Mucosa of gallbladder (tissue), 1 donor: Measurements from ENCODE around the gene GATD1. TPM values are rescaled to one million over a fixed set of nuclear protein-coding genes. Genes with fewer than 3 reads are reported as not detected.

Source experiments
- DNase-seq: peaks from one replicate; pipeline ENCODE4 v3.0.0-alpha.2; 2020; ENCODE audit warnings: low spot score
- total RNA-seq: library from RNA; stranded (reverse); gene quantifications from one replicate; pipeline ENCODE4 v1.2.1, GENCODE V29; 2021
- donor health status: DM: no; HTN: no; CAD: no.

Gene GATD1
- total RNA-seq, 1 donor from 2014 or later: 85.9 TPM

DNA sequence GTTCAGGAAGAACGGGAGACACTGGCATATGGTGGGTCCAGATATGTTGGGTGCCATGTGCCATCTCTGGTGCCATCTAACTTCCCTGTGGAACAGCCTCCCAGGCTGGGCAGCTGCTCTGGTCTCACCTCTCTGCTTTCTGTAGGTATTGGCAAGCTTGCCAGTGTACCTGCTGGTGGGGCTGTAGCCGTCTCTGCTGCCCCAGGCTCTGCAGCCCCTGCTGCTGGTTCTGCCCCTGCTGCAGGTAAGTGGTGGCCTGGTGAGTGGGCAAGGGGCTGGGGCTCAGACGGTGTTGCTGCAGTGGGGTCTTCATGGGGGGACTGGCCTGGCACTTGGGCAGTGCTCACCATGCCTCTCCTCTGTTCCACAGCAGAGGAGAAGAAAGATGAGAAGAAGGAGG is 35.1 kb upstream of the GATD1 start:
- DNase-seq: no peak

DNA sequence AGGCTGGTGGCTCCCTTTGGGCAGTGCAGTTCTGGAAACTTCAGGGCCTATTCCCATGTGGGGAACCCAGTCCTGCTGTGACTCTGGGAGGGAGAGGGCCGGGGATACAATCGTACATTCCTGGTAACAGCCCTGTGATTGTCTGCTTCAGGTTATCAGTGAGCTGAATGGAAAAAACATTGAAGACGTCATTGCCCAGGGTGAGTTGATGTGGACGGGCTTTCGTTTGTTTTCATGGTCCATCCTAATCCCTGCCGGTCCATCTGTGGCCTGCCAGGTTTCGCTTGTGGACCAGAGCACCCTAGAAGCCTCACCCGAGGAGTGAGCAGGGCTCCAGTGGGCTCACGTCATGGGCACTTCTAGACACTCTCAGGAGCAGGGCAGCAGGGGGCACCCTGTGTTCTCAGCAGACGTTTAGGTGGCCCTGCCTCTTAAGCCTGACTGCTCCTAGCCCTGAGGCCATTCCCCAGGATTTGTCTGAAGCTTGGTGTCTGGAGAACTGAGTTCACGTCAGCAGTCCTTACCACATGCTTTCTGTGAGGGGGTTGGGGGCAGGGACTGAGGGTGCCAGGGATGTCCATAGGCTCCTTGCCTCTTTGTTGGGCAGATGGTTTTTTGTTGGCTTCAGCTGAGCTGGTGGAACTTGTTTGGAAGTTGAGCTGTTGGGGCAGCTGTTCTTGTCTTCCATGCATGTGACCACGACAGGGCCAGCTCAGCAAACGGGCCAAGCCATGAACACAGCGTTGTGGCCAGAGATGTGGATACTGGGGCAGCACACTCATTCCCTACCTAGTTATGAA is 34.4 kb upstream of the GATD1 start:
- DNase-seq: no peak

DNA sequence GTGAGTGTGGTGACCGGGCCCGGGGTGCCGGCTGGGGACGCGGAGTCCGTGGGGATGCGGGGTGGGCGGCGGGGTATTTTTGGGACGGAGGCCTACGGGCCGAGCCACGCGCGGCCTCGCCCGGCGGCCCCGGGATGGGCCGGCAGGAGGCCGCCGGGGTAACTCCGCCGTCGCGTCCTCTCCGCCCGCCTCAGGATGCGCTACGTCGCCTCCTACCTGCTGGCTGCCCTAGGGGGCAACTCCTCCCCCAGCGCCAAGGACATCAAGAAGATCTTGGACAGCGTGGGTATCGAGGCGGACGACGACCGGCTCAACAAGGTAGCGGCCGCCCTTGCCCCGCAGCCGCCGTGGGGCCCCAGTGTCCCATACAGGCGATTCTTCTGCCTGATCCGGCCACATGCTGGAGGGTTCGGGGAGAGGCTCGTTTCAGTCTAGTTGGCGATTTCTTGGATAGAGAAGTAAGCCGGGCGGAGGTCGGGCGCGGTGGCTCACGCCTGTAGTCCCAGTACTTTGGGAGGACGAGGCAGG is 32.8 kb upstream of the GATD1 start:
- DNase-seq: no peak

DNA sequence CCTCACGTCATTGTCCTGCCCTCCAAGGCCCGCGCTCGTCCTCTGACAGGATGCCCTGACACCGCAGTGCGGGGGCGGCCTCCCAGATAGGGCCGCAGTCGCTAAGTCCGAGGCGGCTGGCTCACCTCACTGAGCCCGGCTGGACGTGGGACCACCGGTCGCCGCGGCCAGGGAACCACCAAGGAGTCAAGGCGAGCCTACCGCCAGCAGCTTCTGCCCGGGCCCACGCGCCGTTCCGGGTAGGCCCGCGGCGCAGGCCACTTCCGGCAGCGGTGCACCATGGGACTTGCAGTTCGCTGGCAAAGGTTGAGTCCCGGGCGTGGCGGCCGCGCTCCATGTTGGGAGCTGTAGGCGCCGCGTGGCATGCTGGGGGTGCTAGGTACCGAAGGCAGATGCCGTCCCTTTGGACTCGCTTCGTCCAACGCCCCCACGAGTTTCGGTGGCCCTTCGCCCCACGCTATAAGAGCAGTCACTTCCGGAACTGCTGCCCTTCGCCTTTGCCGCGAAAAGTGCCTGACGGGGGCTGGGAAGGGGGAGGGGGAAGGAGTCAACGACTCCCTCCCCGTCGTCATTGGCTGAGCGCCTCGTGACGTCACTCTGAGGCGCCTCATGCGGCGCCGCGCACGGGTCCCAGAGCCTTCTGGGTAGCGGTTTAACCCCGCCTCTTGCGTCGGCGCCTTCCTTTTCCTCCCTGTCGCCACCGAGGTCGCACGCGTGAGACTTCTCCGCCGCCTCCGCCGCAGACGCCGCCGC is 32.2 kb upstream of the GATD1 start, which contains the start of gene RPLP2:
RPLP2 (plus strand) TSS at position 681 of the 753 bp plus-strand sequence. CDS start 268 bp downstream, outside the sequence.
- DNase-seq: peak; percentile 97

DNA sequence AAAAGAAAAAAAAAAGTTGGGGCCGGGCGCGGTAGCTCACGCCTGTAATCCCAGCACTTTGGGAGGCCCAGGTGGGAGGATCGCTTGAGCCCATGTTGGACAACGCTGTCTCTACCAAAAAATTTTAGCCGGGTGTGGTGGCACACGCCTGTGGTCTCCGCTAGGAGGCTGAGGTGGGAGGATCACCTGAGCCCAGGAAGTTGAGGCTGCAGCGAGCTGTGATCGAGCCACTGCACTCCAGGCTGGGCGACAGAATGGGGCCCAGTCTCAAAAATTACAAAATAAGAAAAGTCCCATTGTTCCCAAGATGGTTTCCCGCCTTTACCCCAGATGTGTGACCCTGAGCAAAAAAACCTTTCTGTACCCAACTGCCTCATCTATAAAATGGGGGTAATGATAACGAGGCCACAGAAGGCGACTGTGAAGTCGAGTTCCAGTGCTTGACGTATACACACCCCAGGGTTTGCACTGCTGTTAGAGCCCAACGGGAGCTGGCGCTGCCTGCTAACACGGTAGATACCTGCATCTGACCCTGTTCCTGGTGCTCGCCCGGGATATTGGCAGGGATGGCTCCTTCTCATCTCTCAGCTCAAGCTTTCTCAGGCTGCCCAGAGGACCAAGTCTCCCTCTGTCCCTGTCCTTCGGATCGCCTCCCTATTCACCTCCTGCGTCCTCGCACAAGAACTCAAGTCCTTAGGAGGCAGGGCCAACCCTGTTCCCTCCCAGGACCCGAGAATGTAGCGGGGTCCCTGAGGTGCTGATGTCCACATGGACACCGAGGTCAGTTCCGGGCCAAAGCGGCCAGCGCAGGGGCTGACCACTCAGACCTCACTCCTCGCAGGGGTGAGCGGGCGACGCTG is 31.4 kb upstream of the GATD1 start:
- DNase-seq: no peak

DNA sequence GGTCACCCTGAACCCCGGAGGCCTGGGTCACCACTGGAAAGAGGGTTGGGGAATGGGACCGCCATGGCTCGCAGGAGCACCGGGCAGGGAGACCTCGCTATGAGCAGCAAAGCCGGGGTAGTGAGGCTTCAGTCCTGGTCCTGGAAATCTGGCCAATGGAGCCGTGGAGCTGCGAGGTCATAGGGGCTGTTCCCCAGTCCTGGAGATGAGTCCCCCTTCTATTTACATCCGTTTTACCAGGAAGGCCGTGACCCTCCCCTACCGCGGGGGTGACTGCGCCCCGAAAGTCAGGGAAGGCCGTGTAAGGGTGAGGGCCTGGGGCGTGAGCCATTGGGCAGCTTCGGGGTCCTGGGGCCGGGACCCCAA is 27.3 kb upstream of the GATD1 start:
- no peak for DNase-seq

DNA sequence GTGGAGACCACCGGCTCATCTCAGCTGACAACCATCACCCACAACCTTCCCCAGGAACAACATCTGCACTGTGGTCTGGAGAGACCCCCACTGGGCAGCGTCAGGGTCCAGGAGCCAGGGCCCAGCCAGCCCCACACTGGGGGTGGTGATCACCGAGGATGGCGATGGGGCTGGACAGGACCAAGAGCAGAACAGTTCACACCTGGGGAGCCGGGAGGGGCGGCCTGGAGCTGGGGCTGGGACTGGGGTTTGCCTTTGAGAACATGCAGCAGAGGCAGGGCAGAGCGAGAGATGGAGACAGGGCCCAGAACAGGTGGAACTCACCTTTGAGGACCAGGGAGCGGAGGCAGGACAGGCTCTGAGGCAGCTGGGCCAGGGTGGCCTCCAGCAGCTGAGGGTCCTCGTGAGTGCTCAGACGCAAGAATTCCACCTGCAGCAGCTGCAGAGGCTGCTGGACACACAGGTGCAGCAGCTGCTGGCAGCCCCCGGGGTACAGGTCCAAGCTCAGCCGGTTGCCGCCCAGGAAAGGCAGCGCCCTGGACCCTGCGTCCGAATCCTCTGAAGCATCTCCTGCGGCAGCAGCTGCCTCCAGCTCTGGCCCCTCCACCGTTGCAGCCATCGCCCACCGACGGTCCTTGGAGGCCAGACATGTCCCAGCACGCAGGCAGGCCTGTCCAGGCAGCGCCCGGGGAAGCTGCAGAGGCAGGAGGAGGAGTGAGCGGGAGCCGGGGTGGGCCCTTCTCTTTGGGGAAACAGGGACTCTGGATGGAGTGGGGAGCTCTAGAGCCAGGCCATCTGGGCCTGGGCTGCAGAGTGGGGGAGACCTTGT is 26.7 kb upstream of the GATD1 start:
- no peak for DNase-seq

DNA sequence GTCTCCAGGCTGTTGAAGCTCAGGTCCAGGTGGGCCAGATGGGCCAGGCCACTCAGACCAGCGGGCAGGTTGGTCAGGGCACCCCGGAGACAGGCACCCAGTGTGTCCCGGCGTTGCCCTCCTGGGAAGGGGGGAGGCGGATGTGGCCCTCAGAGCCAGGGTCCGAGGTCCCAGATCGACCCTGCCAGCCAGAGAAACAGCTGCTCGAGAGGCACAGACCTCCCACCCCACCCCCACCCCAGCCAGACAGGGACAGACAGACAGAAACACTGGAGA is 26.1 kb upstream of the GATD1 start:
- no peak for DNase-seq

DNA sequence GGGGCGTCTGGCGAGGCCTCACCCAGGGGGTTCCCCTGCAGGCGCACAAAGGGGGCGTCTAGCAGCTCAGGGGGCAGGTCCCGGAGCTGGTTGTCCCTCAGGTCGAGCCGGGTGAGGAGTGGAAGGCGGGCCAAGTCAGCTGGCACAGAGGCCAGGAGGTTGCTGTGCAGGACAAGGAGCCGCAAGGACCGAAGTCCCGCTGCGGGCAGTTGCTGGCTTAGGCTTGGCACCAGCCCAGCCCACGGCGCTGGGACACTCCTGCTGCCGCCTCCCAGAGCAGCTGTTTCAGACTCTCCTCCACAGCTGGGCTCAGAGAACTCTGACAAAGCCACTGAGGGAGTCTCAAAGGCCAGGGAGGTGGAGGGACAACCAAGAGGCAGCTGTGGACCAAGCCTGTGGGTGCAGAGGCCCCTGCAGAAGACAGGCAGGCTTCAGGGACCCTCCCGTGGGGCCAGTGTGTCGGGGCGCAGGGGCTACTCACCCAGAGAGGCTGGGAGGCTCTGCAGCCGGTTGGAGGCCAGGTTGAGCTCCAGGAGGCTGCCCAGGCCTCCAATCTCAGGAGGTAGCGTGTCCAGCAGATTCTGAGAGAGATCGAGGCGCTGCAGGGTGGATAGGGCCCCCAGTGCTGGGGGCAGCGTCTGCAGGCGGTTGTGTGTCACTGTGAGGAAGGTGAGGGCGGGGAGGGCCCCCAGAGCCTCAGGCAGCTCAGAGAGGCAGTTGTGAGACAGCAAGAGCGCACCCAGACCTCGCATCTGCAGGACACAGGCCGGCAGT is 25.6 kb upstream of the GATD1 start:
- DNase-seq: no peak

DNA sequence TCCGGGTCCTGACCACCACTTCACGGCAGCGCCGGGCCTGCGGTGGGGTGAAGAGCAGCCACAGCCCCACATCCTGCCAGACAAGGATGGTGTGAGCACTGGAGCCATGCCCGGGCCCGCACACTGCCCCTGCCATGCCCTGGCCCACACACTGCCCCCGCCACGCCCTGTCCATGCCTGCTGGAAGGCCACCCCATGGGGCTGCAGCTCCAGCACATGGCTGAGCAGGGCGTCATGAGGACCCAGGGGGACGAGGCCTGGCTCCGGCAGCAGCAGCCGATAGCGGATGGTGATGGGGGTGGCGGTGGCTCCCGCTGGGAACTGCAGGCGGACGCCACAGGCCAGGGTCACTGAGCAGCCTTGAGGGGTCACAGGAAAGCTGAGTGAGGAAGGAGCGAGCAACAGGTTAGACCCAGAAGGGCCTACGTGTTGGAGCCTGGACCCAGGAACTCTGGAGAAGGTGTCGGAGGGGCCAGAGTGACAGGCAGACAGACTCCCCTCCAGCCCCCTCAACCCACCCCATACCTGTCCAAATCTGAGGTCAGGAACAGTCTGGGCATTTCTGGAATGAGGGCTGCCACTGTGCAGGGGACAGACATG is 24.8 kb upstream of the GATD1 start:
- no peak for DNase-seq

DNA sequence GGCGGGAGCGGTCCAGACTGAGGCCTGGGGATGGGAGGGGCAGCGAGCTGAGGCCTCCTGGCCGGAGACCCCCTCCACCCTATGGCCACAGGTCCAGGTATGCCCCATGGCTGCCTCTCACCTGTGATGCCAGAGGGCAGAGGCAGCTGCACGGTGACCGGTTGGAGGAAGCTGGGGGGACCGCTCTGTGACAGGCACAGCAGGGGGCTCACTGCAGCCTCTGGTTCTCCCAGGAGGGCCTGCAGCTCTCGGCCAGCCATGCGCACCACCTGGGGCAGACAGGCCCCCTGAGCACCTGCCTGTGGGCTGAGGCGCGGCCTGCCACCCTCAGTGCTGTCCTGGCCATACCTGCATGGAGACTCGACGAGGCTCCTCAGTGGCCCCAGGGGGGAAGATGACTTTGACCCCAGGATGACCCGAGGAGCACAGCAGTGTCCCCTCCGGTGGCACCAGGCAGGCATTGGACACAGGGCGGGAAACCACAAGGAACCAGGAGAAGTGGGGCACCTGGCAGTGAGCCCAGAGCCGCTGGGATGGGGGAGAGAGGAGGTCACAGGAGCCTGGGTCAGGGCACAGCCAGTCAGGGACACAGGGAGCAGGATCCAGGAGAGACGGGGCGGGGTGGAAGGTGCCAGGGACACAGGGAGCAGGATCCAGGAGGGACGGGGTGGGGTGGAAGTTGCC is 24.0 kb upstream of the GATD1 start:
- no peak for DNase-seq

DNA sequence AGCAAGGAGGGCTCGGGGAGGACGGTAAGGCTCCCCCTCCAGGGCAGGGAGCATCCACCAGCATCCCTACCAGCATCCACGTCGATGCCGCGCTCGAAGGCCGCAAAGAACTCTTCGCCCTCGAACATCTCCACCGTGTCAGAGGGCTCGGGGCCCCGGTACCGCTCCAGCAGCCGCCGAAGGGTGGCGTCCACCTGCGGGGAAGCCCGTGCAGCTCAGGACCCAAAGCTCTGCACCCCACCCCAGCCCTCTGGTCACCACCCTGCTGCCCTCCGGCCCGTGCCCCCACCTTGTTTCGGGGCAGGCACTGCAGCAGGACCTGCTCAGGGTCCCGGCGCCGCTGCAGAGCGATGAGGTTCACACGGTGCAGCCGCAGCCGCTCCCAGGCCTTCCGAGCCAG is 23.2 kb upstream of the GATD1 start:
- DNase-seq: no peak

DNA sequence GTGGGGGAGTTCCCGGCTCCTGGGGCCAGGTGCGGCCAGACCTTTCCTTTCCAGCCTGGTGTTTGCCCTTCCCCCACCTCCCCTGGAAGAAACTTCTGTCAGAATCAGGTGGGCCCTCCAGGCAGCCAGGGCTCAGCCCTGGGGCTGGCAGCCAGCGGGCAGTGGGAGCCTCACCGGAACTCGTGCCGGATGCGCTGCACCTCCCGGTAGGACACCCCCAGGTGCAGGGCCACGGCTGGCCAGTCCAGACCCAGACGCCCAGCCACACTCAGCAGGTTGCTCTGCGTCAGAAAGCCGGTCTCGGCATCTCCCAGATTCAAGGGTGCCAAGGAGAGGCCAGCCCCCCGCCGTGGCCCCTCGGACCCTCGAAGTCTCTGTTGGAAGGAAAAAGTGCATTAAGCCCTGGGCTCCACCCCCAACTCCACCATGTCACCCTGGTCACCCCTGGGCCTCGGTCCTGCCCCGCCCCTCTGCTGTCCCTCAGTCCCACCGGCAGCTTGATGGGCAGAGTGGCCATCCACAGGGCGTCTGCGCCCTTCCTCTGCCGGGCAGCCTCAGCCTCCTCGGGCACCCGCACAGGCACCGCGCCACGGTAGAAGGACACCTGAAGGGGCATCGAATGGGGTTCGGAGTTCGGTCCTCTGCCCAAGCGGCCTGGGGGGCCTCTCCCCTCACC is 22.5 kb upstream of the GATD1 start:
- no peak for DNase-seq

DNA sequence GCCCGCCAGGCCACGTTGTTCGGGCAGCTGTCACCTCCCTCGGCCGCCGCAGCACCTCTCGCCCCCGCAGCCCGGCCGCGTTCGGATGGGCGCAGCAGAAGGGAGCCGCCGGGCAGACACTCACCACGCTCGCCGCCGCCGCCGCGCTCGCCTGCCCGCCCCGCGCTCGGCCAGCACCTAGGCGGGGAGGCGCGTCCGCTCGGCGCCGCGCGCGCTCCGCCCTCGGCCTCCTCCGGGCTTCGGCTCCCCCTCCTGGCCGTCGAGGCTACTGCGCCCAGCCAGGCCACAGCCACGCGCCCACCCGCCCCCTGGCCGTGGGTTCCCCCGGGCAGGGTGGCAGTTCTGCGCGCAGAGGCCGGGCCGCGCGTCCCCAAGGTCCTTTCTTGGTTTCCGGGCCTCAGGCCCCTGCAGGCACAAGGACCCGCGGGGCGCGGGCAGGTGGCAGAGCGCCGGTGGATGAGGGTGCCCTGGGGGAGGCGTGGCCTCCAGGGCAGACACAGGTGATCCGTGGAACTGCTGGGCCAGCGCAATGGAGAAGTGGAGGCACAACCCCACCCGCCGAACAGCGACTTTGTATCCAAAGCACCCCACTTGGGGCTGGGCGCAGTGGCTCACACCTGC is 20.9 kb upstream of the GATD1 start, which contains the start of gene SLC25A22:
SLC25A22 (minus strand) TSS at position 189 of the 621 bp plus-strand sequence. CDS start 3,275 bp downstream, outside the sequence.
- DNase-seq: peak; percentile 73

DNA sequence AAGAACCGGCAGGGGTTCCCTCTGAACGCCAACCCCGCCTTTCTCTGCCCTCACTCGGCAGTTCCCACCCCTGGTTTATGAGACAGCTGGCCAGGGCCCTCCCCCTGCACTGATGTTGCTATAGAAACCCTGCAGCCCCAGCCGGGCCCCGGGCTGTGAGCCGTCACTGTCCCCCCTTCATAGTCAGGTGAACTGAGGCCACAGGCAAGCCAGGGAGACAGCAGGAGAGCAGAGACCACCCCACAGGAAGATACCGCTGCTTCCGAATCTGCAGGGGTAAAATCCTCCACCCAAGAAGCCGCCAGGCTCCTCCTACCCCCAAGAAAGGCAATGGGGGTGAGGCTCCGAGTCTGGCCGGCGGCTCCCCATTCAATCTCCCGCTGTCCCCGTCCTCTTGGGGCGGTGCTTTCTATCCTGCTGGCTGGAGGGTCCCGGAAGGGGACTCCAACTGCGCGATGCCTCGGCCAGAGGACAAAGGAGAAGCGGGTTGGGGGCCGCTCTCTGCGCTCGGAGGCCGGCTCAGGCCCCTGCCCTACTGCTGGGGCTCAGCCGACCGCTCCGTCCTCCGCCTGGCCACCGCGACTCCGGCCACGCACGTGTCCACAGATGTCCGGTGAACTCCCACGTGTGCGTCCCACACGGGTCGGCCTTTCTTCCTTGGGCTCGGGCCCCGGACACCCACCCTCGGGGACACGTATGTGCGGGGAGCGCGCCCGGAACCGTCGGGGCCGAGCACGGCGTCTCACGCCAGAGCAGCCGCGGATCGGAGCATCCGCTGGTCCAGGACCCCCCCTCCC is 20.2 kb upstream of the GATD1 start:
- DNase-seq: peak; percentile 54

DNA sequence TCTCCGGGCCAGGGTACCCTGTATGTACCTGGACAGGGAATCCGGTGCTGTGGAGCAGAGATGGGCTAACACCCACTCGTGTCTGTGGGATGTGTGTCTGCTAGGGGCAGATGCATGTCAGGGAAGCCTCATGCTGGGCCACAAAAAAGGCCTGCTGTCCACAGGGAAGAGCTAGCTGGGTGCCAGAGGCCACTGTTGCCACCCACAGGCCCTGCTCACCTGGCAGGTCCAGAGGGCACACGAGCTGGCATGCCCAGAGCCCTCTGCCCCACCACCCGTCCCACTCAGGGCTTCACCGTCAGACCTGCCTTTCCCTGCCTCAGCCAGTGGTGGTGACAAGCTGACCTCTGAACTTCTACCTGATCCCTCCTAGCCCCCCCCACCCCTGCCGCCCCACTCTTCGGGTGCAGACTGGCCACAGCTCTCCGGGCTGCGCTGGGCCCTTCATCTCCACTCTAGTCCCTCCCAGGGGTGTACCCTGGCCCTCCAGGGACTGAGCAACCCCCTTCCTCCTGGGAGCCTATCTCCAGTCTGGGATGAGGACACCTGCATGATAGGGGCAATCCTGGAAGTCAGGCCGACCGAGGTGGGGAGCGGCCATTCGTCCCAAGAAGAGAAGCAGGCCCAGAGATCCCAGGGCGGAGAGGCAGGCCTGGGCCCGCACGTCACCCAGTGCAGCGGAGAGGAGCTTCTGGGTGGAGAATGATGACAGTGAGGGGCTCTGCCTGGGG is 19.4 kb upstream of the GATD1 start:
- DNase-seq: no peak
